Kidney tubule cell (primary cell): Measurements from ENCODE around the gene GSTM3.

Source experiments
- DNase-seq: peaks from one replicate; pipeline ENCODE4 v3.0.0-alpha.2; 2018; ENCODE audit warnings: low spot score

Gene GSTM3

DNA sequence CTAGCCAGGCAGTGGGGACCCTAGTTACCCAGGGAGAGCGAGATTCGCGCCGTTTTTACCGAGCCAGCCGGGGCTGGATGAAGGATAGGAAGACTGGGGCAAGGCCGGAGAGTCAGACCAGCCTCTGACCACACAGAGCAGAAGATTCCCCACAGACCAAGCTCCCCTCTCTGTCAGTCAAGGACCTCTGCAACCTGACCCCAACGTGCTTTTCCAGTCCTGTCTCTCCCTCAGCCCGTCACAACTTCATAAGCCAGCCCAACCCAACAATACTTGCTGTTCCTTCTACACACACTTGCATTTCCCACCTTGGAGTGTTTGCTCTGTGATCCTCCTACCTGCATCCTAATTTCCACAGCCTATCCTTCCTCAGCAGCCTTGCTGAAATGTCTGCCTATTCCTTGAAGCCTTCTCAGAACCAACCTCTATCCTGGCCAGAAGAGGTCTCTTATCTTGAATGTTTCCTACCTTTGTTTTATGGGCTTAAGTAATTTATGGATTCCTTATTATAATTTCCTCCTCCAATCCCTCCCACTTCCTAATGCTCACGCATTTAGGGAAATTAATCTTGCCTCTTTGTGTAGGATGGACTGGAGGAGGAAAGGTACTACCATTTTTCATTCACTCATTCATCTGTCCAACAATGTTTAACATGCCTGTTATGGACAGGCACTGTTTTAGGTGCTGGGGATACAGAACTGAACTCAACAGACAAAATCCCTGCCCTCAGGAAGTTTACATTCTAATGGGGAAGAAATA lies at the start of gene GSTM3:
GSTM3 (minus strand) TSS at position 424 of the 759 bp plus-strand sequence. CDS start 751 bp downstream, outside the sequence.
- no peak for DNase-seq

GRCh38 chr1:109790329-109790728 lies 49.5 kb upstream of the GSTM3 start:
- DNase-seq, result no peak

DNA sequence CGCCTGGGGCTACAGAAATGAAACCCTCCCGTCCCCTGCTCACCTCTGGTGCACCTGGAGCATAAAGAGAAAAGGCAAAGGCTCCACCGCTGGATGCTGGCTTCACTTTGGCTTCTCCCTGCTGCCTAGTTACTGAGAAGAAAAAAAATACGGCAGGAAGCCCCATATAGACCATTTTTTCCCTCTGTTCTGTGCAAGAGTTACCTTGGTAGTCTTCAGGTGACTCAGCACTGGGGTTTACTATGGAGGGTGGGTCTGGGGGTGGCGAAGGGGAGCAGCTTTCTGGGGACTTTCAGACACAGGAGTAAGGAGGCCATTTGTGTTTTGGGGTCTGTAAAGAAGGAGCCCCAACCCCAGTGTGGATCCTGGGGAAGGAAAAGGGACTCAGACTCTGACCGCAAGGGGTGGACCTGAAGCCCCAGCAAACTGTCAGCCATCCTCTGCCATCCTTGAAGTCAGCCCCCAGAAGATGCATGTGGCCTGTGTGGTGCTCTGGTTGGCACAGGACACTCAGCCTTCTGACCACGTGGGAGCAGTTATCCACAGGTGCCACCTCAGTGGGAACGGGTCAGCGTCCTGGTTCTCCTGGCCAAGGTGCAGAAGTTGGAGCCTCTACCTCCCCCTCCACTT lies 48.8 kb upstream of the GSTM3 start:
- DNase-seq, result no peak

- DNase-seq, result no peak
Observed at GRCh38 chr1:109788695-109789521, 48.1 kb upstream of the GSTM3 start.

DNA sequence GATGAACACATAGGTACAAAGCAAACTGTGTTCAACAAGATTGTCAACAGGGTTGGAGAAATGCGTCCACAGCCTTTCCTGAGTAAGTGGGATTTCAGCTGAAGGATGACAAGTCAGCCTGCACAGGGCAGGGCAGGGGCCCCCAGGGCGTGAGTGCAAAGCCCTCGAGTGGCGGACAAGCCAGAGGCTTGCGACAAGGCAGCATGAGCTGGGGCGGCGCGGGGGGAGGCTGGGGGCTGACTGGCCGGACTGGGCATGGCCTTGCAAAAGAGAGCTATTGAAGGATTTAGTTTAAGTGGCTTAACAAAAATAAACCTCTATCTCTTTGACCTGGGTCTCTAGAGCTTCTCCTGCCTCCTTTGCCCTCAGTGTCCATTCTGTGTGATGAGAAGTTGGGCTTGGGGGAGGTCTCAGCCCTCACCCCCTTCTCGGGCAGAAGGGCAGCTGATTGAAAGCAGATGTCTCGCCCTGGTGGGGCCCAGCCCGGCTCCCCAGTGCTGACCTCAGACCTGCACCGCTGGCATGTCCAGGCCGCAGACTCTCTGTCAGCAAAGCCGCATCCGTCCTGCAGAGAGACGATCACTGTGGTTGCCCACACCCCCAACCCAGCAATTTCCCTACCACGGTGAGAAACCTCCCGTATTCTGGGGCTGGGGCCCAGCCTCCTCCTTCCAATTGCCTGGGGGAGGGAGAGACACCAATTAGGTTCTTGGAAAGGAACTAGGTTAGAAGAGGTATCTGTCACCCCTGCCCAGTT lies 47.2 kb upstream of the GSTM3 start:
- no peak for DNase-seq

DNA sequence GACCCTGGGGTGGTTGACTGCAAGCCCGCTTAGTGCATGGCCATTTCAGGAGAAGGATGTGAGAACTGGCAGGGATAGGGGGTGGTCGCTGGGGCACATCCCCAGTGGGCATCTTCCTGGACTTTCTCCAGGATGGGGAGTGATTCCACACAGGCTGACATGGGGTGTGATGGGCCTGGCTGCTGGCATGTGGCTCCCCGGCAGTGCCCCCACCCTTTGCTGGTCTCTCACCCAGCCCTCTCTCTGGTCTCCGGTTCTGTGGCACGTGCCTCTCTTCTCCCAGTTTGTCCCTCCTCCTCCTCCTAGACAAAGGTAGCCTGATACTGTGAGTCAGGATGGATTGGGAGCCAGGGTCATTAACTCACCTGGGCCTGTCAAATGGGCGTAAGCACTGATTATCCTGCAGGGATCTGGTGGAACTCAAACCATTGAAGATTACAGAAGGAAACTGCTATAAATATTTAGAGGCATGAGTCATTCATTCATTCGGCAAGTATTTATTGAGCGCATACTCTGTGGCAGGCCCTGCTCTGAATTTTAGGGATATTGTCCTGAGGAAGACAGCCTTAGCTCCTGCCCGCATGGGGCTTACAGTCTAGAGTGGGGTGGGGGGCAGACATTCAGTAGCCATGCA lies 46.5 kb upstream of the GSTM3 start:
- DNase-seq, result peak; percentile 84

- DNase-seq, result peak; percentile 53
Observed at GRCh38 chr1:109786531-109787021, 45.7 kb upstream of the GSTM3 start.

- no peak for DNase-seq
Observed at GRCh38 chr1:109786112-109786480, 45.3 kb upstream of the GSTM3 start.

GRCh38 chr1:109785446-109786111 lies 44.7 kb upstream of the GSTM3 start:
- no peak for DNase-seq

DNA sequence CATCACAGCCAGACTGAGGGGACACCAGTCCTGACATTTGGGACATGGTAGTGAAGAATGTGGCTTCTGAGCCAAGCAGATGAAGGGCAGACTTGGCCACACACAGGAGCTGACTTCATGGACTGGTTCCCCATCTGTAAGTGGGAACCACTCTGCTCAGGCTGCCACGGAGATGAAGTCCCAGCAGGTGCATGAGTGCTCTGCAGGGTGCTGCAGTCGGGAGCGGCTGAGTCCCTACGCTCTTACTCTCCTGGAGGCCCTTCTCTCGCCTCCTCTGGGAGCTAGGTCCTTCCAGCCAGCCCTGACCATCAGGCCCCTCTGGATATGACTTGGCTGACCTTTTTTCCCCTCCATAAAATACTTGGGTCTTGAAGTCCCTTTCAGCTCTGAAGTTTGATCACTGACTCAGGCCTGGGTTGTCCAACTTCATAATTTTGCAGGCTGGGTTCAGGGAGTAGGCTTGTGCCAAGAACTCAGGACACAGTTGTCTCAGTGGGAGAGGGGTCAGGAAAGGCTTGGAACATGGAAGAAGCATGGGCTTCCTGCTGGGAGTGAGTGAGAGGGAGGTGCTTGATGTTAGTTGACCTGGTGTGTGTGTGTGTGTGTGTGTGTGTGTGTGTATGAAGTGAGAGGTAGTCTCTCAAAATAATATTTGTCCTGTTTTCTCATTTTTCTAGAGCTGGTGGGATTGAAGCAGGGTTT lies 43.9 kb upstream of the GSTM3 start:
- no peak for DNase-seq

DNA sequence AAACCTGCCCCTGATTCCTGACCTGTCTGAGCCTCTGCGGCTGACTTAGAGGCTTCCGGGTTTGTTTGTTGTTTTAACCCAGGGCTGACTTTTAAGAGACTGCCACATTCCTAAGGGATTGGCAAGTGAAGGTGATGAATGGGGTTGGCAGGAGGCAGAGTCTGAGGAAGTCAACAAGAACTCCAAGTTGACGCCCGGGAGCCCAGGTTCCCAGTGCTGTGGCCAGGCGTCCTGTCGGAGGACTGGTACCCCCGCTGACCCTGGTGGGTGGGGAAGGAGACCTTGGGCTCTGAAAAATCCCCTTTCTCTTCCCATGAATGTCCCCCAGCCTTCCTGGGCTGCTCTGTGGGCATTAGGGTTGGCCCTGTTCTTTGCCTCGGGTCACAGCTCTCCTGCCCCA lies 42.6 kb upstream of the GSTM3 start:
- peak; percentile 94 for DNase-seq

GRCh38 chr1:109782927-109783326 lies 42.1 kb upstream of the GSTM3 start:
- DNase-seq, result no peak

DNA sequence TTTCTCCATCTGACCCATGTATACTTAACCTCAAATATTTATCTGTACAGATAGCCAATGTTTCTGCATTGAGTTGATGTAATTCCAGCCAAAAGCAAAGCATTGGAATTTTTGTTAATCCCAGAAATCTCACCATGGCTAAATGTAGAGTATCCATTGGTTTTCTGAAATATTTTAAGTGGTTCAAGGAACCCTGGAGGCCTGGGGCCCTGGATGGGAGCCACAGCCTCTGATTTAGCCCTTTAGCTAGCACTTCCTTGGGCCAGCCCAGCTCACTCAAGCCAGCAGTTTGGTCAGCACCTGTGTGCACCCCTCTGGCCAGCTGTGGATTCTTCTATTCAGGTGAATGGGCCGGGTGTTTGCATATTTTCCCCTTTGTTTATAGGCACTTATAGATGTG lies 41.7 kb upstream of the GSTM3 start:
- no peak for DNase-seq

DNA sequence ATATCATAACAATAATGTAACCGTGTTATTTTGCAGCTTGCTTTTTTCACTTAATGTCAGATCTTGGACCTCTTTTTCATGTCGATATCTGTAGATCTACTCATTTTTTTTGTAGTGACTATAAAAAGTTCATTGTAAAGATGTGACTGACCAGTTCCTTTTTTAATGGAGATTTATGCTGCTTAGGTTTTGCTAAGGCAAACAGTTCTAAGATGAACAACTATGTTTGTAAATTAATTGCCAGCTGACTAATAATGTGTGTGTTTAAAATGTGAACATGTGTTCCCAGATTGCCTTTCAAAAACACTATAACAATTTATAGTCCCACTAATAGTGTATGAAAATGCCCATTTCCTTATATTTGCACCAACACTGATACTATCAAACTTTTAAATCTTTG lies 41.0 kb upstream of the GSTM3 start:
- no peak for DNase-seq

DNA sequence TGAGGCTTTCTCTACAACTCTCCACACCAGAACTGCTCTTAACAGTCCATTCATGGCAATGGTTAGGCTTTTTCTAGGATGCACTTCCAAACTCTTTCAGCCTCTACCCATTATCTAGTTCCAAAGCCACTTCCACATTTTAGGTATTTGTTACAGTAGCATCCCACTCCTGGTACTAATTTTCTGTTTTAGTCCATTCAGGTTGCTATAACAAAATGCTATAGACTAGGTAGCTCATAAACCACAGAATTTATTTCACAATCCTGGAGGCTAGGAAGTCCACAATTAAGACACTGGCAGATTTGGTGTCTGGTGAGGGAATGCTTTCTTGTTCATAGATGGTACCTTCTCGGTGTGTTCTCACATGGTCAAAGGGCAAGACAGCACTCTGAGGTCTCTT lies 40.1 kb upstream of the GSTM3 start:
- DNase-seq, result no peak

DNA sequence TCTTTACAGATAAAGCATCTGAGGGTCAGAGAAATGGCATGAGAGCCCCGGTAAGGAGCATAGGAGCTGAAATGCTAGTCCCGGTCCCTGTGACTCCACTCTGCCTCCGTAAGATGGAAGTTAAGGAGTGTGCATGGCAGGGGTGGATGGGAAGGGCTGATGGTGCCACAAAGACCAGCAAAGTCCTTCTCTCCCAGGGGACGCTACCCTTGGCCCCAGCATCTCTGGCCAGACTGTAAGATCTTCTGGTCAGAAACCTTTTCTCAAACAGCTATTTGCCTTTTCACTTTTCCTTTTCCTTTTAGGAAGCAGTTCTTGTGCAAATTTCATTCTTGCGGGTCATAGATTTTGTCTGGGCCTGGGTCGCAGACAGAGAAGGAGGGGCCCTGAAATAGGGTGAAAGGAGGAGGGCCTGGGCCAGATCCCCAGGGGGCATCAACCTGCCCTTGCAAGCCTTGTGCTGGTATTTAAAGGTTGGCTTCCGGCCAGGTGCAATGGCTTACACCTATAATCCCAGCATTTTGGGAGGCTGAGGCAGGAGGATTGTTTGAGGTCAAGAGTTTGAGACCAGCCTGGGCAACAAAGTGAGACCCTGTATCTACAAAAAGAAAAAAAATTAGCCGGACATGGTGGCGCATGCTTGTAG lies 37.3 kb upstream of the GSTM3 start:
- DNase-seq, result no peak

DNA sequence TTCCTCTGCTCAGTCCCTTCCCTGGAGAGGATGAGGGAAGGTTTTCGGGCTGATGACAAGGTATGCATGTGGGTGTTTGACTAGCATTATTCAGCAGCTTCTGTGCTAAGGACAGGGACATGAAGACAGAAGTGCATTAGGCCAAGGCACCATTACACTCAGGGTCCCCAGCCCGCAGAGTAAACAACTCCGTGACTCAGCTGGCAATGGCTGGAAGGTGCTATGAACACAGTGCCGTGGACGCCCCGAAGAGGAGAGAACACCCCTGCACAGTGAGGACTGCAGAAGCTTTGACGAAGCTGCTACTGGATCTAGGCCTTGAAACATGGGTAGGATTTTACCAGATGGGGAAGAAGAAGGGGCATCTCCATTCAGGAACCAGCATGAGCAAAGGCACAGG lies 36.6 kb upstream of the GSTM3 start:
- no peak for DNase-seq

DNA sequence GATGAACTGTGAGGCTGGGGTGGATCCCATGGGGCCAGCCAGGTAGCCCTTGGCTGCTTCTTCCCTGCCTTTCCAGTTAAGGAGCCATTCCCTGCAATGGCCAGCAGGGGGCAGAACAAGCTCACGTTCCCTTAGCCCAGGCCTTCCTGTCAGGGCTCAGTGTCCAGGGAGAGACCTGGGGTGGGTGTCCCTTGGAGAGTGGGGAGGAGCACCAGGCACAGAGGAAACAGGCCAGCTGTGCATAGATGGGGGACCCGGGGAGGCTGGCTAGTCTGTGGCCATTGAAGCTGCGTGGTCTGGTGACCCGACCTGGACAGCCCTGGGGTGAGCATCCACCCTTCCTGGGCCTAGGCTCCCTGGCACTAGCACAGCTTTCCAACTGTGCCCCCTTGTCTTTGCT lies 36.1 kb upstream of the GSTM3 start:
- peak; percentile 85 for DNase-seq

GRCh38 chr1:109776206-109776835 lies 35.5 kb upstream of the GSTM3 start:
- no peak for DNase-seq
